ENCODE data around the gene IRF8.
A peak's percentile ranks its signal among the peaks of the same experiment; 100 is the strongest.
"Not testable (repeated sequence)": the region's sequence is repeated elsewhere in the genome, so short reads cannot be mapped to it uniquely, and the experiment has no call there.

The IRF8 gene

DNA sequence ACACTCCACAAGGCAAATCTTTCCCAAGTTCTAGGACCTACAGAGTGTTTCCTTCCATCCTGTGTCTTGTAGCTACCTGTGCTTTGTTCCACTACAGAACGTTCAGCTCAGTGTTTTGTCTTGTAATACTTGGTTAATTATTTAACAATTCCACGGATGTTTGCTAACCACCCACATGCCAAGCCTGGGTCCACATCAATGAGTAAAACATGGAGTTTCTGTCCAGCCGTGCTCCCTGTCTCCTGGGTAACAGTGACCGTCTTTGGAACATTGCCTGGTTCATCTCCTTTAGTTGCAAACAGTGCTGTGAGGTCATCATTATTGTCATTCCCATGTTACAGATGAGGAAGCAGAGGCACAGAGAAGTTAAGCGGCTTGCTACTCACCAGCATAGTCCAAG lies 41.3 kb downstream of the IRF8 start:
- no peak for DNase-seq

DNA sequence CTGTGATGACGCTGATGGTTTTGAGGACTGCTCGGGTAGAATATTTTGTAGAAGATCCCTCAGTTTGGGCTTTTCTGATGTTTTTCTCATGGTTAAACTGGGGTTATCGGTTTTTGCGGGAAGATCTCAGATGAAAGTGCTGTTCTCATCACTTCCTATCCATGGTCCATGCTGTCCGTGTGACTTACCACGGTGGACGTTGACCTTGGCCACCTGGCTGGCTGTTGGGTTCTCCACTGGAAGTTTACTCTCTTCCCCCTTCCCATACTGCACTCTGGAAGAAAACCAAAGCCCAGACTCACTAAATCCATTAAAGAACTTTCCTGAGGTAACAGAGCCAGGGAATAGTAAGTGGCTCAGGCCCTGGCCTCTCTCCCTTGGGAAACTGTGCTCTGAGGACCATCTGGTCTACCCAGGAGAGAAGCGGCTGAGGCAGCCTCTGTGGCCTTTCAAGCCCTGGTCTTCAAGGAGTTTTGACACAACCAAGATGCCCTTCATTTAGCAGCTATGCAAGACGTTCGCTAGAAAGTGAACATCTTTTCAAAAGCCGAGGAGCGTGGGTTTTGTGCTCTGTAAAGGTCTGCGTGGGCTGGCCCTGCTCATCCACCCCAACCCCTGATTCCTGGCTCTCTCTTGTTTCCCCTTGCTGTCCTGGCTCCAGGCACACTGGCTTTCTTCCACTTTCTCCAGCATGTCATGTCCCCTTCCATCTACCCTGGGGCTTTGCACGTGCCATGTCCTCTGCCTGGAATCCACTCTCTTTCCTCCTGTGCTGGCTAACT lies 43.1 kb downstream of the IRF8 start:
- DNase-seq: no peak

DNA sequence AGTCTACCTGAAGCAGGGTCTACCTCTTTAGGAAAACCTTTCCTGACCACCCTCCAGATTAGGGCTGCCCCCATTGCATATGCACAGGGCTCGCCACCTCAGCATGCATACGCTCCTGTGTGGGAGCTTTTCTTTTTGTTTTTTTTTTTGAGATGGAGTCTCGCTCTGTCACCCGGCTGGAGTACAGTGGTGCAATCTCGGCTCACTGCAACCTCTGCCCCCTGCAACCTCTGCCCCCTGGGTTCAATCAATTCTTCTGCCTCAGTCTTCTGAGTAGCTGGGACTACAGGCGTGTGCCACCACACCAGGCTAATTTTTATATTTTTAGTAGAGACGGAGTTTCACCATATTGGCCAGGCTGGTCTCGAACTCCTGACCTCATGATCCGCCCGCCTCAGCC lies 43.7 kb downstream of the IRF8 start:
- not testable (repeated sequence) for DNase-seq

DNA sequence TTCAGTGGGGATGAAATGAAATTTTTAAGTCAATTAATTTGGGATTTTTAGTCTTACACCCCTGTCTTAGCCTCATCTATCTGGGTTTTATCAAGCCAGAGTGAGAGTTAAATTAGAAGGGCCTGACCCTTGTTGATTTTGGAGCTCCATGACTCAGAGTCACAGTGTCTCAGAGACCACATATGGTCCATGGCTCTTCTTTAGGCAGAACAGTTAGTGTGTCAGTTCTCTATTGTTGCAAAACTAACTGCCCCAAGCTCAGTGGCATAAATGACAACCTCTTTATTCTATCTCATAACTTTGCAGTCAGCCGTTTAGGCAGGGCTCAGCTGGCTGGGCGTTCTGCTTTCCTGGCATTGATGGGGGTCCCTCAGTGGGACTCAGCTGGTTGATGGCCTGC lies 44.7 kb downstream of the IRF8 start:
- DNase-seq: no peak

DNA sequence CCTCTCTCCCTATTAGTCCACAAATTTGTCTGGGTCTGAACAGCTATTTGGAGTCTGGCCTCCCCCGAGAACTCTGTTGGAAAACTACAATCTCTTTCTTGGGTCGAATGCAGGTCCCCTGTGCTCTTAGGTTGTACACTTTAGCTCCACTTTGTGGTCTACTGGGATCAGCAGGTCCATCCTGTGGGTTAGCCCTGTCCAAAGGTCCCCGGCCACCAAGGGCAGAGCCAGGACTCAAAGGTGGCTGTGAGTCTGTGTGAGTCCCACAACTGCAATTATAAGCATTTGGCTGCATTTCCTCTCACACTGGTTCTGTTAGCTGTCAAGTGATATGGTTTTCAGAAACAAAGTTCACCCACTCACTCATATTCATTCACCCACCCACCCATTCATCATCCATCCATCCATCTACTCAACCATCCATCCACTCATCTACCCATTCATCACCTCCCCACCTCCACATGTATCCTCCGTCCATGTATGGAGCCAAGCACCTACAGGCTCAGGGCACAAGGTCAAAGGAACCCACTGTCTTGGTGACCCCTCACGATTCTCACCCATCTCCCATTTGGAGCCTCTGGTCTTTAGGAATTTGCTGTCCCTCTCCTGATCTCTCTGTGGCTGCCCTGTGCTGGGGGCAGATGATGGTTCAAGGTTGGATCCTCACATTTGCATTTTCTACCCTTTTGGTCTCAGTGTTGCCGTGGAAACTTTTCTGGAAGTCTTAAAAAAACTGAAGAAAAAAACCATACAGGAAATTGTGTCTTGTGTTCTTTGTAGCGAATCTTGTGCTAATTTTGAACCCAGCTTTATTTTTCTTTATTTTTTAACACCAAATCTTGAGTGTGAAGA lies 45.8 kb downstream of the IRF8 start:
- no peak for DNase-seq

DNA sequence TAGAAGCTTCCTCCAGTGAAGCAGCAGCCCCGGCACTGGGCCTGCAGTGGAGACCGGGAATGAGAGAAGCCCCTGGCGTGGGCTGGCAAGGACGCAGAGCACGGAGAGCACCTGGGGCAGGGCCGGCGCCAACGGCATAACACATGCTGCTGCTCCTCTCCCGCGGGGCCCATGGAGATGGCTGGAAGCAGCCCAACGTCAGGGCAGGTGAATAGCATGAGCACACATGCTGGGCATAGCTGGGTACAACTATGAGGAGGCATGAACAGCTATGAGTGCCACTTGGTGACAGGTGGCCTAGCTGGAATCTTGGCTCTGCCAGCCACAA lies 46.4 kb downstream of the IRF8 start:
- DNase-seq: no peak

DNA sequence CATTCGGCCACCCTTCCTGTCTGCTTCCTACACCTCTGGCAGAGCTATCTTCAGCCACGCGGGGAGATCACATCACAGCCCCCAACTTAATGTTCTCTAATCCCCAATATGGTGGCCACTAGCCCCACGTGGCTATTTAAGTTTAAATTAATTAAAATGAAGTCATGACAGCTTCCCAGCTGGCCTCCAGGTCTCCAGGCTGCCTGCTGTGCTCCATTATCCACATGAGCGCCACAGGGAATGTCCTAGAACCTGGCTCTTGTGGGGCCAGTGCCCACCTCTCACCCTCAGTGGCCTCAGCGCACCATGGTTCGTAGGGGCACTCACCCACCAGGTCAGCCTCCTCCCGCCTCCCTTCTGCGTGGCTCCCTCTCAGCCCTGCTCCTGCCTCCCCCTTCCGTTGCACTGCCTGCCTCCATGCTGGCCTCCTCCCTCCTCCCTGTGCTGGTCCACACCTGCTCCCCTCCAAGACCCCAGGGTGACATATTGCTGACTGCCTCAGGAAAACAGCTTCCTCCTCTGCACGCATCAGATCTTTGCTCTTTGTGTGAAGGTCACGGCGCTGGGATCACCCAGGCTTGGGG lies 47.7 kb downstream of the IRF8 start:
- no peak for DNase-seq

DNA sequence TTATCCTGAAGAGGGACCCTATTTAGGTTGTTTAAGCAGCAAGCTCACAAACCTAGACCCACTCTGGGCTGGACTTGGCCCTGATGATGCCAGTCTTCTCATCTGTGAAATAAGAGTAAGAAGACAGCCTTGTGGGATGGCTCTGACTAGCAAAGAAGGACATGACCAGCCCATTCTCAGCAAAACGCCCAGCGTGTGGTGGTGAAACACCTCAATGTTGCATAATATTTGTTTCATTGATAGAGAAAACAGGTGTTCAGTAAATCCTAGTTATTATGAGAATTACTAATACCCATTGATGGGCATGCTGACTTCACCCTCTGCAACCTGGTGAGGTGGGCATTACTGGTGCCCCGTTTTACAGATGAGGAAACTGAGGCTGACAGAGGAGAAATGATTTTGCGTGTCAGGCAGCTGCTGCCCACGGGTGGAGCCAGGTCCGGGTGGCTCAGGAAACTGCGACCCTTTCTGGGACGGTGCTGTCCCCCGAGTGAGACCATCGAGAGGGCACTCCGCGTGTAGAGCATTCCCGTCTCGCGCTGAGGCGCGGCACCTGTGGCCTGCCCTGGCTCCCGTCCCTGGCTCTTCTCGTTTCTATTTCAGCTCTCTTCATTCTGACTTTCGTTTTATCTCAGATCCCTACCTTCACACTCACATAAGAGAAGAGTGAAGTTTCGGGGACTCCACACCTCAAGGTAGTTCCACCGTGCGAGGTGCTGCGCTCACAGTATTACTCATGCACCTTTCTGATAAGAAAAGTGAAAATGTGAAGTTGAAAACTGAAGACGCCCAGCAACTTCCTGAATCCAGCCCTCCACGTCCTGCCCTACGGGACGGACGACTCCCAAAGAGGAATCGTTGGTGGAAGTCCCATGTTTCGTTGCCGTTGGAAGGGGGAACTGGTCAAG lies 48.5 kb downstream of the IRF8 start:
- no peak for DNase-seq

DNA sequence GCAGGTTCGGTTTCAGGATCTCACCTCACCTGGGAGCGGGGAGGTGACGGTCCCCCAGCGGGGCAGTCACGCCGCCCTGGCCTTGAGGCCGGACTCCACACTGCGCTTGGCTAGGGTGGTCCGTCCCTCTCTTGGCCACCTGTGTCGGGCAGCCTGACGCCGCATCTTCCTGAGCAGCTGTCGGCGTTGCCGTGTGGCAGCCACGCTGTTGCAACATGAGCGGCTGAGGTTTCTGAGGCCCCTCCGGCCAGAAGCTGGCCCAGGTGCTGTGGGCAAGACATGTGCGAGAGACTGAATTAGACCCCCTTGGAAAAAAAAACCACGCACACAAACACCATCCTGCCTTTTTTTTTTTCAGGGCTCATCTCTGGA lies 49.2 kb downstream of the IRF8 start:
- DNase-seq: no peak

DNA sequence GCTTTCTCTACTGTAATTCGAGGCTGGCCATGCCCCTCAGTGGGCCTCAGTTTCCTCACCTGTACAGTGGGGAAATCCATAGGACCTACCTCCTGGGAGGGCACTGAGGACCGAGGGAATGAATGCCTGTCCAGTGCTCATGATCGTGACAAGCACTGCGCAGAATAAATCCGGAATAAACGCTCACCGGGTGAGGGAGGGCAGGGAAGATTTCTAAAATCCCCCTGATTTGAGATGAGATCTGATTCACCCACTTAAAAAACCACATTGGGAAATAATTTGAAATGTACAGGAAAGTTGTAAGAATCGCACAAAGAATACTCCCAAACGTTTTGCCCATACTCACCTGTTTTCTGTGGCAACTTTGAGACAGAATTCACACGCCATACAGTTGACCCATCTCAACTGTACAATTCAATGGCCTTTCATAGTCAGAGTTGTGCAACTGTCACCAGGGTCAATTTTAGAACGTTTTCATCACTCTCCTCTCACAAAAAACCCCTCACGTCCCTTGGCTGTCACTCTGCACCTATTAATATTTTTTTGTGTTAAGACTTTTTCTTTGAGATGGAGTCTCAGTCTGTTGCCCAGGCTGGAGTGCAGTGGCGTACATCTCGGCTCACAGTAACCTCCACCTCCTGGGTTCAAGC lies 49.8 kb downstream of the IRF8 start:
- no peak for DNase-seq

DNA sequence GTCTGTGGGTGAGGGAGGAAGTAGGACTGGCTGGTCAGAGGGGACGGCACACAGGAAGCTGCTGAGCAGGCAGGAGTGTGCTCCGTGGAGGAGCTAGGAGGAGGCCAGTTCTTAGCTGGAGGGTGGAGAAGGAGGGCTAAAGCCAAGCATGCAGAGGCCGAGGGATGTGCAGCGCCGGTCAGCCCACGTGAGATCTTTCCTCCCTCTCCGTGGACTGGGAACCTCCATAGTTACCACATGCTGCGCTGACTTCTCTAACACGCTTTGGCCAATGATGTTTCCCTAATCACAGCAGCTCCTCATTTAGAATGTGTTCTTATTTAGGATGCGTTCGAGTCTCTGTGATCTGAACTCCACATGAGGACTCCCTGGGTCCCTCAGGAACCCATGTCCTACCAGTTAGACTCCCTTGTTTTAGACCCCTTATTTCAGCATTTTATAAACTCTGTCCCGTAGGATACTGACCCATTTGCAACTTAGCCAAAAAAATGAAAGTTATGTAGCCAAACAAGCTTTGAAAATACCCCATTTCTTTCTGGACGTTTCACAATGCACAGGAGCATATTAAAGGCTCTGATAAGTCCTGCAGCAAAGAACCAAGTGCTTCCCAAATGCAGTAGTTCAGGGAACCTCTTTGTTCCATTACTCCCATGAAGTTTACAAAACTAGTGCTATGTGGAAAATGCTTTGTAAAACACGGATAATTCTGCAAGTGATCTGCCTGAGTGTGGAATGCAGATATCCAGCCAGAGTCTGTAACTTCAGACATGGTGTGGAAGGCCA lies 51.4 kb downstream of the IRF8 start:
- no peak for DNase-seq

DNA sequence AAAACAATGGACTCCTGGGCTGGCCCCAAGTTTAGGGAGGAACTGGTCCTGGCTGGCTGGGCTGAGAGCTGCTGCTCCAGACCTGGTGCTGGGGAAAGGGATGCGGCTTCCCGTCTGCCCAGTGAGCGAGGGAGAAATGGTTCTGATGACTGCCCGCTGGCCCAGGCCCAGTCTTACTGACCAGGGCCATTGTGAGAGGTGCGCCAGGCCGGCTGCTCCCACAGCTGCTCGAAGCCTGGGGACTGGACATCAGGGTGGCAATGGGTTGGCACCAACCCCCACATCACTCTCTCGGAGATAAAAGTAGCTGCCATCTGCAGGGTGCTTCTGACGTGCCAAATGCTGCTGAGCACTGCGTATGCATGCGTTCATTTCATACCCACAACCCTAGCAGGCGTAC lies 53.2 kb downstream of the IRF8 start:
- no peak for DNase-seq

DNA sequence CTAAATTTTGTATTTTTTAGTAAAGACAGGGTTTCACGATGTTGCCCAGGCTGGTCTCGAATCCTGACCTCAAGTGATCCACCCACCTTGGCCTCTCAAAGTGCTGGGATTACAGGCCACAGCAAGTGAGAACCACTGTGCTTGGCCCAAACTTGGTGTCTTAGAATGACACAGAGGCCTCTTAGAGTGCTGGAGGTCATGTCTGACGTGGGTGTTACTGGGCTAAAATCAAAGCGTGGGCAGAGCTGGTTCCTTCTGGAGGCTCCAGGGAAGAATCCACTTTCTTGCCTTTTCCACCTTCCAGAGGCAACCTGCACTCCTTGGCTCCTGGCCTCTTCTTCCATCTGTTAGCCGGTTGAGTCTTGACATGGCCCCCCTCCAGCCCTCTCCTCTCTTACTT lies 53.8 kb downstream of the IRF8 start:
- no peak for DNase-seq

DNA sequence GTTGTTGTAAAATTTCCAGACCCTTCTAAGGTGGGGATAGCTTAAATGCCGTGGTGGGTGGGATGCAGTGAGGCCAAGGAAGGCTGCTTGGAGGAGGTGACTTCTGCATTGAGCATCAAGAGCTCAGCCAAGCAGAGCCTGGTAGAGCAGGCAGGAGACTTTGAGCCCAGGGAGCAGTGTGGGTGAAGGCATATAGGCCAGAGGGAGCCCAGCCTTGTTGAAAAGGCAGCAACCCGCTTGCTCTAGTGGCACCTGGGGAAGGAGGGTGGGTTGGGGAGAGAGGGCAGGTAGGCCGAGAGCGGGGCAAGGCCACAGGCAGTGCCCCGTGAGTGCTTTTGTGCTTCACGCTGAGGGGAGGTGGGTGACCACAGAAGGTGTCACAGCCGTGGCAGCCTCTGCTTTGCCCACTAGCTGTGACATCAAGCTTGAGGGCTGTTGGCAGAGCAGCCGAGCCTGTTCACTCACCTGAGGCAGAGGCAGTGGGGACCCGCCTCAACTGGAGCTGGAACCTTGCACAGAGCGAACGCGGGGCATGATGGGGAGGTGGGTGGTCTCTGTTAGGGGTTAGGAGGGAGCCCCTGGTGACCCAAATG lies 56.1 kb downstream of the IRF8 start:
- no peak for DNase-seq

DNA sequence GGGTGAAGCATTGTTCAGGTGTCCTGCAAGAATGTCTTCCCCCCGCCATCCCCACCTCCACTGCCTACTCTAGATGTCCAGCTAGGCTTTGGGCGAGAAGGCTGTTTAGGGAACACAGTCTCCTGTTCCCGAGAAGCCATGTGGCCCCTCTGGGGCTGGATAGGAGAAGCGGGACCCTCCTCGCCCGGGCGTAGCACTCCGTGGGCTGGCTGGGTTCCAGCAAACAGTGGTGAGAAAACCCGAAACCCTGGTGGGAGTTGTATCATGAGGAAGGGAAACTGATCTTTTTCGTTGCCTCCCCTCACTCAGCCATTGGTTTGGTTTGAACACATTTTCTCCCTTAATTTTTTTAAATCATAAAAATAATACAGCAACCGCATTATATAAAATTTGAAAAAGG lies 56.6 kb downstream of the IRF8 start:
- no peak for DNase-seq

DNA sequence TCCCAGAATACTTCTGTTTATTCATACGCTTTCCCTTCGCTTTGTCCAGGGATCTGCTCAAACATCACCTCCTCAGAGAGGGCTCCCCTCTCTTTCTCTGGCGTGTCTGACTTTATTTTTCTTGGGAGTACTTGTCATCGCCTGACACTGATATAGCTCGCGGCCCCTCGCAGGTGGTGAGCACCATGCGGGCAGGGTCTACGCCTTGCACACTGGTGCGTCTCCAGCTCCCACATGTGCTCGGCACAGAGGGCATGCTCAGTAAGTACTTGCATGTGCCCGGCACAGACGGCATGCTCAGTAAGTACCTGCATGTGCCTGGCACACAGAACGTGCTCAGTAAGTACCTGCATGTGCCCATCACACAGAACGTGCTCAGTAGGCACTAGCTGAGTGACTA lies 57.5 kb downstream of the IRF8 start:
- no peak for DNase-seq

DNA sequence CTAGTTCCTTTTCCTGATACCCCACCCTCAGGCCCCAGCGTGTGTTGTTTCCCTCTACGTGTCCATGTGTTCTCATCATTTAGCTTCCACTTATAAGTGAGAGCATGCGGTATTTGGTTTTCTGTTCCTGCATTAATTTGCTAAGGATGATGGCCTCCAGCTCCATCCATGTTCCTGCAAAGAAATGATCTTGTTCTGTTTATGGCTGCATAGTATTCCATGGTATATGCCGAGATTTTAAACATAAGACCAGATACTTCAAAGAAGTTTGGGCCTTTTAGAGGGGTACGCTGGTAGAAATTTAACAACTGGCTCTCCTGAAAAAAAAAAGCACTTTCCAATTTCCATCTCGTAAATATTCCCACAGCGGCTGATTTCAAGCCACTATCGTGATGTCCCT lies 59.8 kb downstream of the IRF8 start:
- no peak for DNase-seq

DNA sequence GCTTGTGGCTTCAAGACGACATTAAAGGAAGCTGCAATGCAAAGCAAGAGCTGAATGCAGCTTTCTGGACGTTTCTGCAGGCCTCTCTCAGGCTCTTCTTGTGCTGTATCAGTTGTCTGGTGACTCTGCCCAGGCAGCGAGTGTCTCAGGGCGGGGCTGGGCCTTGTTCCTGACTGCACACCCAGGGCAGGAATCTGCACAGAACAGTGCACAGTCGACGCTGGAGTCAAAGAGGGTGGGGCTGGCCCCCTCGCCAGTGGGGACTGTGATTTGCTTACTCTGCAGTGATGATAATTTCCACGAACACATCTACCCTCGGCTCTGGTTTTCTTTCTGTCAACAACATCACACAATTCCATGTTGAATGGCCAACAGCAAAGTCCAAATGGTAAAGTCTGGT lies 60.7 kb downstream of the IRF8 start:
- no peak for DNase-seq

DNA sequence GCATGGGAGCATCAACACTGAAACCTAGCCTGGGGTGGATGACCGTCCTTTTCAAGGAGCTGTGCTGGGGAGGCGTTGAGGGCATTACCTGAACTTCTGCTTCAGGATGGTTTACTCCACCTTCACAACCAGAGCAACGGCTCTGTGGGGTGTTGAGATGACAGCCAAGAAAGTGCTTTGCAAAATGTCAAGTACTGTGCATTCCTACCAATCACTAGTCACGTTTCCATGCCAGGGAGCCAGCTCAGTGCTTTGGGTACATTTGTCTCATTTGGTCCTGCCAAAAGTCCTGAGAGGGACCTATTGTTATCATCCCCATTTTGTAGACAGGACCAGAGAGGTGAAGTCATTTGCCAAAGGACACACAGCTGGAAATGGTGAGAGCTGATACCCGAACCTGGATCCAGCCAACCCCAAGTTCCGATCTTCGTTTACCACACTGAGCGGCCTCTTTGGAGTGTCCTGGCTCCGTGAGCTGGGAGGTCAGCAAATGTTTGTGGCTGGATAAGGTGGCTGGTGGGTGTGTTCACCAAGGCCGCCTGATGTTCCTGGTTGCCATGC lies 61.6 kb downstream of the IRF8 start:
- no peak for DNase-seq

DNA sequence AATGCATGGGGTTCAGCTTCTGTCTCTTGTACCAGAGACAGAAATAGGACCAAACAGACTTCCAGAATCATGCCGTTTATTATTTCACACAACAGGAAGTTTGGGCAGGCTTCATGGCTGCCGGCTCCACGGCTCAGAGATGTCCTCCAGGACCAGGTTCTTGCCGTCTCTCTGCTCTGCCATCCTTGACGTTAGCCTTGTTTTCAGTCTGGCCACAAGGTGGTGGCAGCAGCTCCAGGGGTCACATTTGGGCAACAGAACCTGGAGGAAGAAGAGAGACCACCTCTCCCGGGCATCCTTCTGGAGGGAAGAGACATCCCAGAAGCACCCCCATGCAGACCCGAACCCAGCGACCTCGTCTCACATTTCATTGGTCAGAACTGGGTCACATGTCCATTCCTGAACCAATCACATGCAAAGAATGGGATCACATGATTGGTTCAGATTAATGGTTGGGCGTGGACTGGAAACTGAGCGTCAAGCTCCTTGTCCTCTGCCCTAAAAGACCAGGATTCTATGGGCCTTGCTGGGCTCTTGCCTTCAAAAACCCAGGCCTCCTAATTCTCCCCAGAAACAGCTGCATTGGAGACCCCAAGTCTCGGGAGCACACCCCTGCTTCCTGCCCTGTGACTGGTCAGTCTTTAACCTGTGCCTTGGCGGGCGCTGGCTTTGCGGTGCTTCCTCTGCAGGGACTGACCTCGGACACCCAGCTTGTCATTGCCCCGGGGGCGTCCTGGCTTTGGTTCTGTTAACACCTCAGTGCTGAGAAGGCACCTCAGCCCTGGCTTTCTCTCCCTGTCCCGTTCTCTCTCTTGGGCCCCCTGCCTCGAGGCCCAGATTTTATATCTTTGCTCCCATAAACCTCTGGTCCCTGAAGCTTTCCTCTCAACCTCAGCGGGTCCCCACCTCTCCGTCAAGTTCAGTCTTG lies 63.3 kb downstream of the IRF8 start:
- peak; percentile 64 for DNase-seq

Data from islet precursor cell (in vitro differentiated cells).